GM03348 (cell line): Measurements from ENCODE around the gene ACAD10.

Experiments used
- DNase-seq: peaks from one replicate; pipeline ENCODE4 v3.0.0; 2012; ENCODE audit warnings: low spot score

The ACAD10 gene

DNA sequence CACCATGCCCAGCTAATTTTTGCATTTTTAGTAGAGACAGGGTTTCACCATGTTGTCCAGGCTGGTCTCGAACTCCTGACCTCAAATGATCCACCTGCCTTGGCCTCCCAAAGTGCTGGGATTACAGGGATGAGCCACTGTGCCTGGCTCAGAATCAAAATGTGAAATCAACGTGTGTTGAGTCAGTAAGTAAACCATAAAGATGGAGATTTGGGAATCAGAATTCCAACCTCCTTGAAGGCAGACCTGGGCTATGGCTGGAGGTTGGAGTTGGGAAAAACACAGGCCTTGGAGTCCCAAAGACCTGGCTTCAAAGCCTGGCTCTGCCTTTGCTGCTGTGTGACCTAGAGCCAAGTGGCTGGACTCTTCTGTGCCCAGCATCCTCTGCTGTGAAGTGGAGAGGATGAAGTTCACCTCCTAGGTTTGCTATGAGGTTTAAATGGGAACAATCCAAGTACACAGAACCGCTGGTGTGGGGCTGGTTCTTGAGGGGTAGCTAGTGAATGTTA is 91.0 kb downstream of the ACAD10 start:
- no peak for DNase-seq

- DNase-seq, result no peak
Measured at GRCh38 chr12:111777345-111778045, 91.6 kb downstream of the ACAD10 start.

- DNase-seq, result no peak
Measured at GRCh38 chr12:111780166-111780565, 94.3 kb downstream of the ACAD10 start.

GRCh38 chr12:111780615-111781014 is 94.8 kb downstream of the ACAD10 start:
- no peak for DNase-seq

DNA sequence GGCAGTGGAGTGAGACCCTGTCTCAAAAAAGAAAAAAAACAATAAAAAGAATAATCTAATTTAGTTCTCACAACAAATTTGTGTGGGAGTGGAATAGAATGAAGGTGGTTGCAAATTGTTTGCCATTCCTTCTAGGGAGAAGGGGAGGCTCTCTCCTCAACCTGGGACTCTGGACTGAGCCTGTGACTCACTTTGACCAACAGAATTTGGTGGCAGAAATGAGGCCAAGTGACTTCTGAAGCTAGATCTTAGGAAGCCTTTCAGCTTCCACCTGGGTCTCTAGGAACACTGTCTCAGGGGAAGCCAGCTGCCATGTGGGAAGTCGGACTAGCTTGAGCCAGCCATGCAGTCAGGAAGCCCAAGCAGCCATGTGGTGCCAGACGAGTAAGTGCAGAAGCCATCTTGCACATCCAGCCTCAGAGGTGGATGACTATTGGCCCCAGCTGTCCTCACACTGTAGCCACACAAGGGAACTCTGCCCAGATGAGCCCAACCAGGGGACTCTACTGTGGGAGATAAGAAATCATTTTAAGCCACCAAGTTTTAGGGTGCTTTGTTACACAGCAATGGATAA is 95.3 kb downstream of the ACAD10 start:
- DNase-seq, result no peak

GRCh38 chr12:111783046-111783445 is 97.2 kb downstream of the ACAD10 start:
- no peak for DNase-seq

- no peak for DNase-seq
Measured at GRCh38 chr12:111784953-111785352, 99.1 kb downstream of the ACAD10 start.

GRCh38 chr12:111785651-111786050 is 99.8 kb downstream of the ACAD10 start:
- DNase-seq, result no peak

DNA sequence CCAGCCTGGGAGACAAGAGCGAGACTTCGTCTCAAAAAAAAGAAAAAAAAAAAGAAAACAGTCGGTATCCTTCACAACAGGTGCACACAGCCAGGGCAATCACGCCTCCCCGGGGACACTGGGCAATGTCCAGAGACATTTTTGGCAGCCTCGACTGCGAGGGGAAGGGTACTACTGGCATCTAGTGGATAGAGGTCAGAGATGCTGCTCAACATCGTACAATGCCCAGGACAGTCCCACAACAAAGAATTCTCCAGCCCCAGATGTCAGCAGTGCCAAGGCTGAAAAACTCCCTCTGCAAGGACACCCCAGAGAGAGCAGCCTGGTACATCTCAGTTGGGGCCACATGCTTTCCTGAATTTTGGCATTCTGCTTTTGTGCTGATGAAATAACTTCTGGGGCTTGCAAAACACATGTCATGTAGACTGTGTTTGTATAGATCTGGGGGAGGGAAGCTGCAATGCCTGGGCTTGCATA is 102.4 kb downstream of the ACAD10 start:
- DNase-seq, result peak; percentile 73

GRCh38 chr12:111789779-111790178 is 103.9 kb downstream of the ACAD10 start:
- DNase-seq, result no peak

- DNase-seq, result no peak
Measured at GRCh38 chr12:111791507-111791906, 105.7 kb downstream of the ACAD10 start.

GRCh38 chr12:111792155-111792855 is 106.5 kb downstream of the ACAD10 start:
- no peak for DNase-seq

DNA sequence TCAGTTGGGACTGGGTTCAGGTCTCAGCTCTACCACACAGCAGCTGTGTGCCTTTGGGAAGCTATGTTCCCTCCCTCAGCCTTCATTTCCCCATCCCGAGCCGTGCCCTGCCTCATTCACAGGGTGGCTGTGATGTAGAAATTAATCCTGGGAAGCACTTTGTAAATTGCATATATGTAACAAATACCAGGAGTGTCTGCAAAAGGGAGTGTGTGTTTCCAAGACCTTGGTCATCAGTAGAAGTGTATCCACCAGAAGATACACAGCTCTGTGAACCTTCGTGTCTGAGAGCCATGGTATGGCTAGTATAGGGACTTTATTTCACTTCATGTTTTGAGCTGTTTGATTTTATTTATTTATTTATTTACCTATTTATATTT is 107.0 kb downstream of the ACAD10 start:
- DNase-seq, result no peak

DNA sequence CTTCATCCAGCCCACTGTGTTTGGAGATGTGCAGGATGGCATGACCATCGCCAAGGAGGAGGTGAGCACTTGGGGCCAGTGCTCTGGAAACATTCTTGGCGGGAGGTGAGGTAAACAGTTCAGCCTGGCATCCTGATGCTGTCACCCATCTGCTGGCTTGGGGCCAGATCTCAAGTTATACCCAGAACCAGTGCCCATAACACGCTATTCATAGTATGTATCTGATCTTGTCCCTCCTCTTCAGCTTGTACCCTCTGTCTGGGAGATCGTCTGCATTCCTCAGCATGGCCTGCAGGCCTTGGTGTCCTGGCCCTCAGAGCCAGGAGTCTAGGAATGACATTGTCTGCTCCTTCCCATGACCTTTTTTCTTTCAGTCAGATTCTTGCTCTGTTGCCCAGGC is 112.3 kb downstream of the ACAD10 start:
- DNase-seq, result no peak

DNA sequence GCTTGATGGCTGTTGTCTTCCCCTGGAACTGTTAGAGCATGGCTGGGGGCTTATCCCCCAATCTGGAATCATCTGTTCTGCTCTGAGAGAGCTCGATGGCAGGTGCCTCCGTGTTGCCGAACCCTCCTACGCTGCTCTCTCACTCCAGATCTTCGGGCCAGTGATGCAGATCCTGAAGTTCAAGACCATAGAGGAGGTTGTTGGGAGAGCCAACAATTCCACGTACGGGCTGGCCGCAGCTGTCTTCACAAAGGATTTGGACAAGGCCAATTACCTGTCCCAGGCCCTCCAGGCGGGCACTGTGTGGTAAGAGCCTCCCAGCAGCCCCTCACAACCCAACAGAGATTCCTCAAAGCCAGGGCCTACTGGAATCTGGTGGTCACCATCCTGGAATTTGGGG is 113.9 kb downstream of the ACAD10 start:
- DNase-seq, result no peak

DNA sequence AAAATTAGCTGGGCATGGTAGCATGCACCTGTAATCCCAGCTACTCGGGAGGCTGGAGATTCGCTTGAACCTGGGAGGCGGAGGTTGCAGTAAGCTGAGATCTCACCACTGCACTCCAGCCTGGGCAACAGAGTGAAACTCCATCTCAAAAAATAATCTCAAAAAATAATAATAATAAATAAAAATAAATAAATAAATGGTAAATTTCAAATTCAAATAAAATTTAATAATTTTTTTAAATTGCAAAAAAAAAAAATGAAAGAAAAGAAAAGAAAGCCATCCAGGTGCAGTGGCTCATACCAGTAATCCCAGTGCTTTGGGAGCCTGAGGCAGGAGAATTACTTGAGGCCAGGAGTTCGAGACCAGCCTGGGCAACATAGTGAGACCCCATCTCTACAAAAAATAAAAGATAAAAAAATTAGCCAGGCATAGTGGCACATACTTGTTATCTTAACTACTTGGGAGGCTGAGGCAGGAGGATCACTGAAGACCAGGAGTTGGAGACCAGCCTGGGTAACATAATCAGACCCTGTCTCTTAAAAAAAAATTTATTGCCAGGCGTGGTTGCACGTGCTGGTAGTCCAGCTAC is 117.3 kb downstream of the ACAD10 start:
- DNase-seq, result no peak

GRCh38 chr12:111803851-111804250 is 118.0 kb downstream of the ACAD10 start:
- no peak for DNase-seq

GRCh38 chr12:111806304-111806703 is 120.5 kb downstream of the ACAD10 start:
- no peak for DNase-seq
